Measurements from ENCODE around the gene LANCL3.
"Not testable (repeated sequence)": the region's sequence is repeated elsewhere in the genome, so short reads cannot be mapped to it uniquely, and the experiment has no call there.

GRCh38 chrX:37587337-37587736 is 15.9 kb downstream of the LANCL3 start:
- TF ChIP-seq CTCF, POLR2A (IDR thresholded peaks at IDR 0.05): not testable (repeated sequence)

Measured in suprapubic skin (tissue), 3 donors.